Measurements from ENCODE around the gene FKBP2. TPM values are rescaled to one million over a fixed set of nuclear protein-coding genes. Genes with fewer than 3 reads are reported as not detected.

The FKBP2 gene
- total and polyA plus RNA-seq, 2 of the 13 experiments (the other 11 are each of a cell fraction or from before 2014, with no cell fraction given): 30.1 to 53.3 TPM

GRCh38 chr11:64230171-64230984 is 10.5 kb upstream of the FKBP2 start, which contains the start of gene DNAJC4 (continued):
- TF ChIP-seq ZNF646 (CRISPR knock-in tag; IDR thresholded peaks at IDR 0.05) (no peak; the same call in 1 of the 2 replicates), TAF1 (CRISPR knock-in tag; IDR thresholded peaks at IDR 0.05) (peak; percentile 65), SP1 (IDR thresholded peaks at IDR 0.05) (no peak), SP1 (CRISPR knock-in tag; IDR thresholded peaks at IDR 0.05) (peak; percentile 64), CREM (IDR thresholded peaks at IDR 0.05) (peak; percentile 64), CREM (CRISPR knock-in tag; IDR thresholded peaks at IDR 0.05) (no peak), FOSL2 (CRISPR knock-in tag; IDR thresholded peaks at IDR 0.05) (peak; percentile 24; the same call in 1 of the 2 replicates), SP2 (CRISPR knock-in tag; IDR thresholded peaks at IDR 0.05) (peak; percentile 55; the same call in 1 of the 2 replicates), ZNF878 (CRISPR knock-in tag; IDR thresholded peaks at IDR 0.05) (peak; percentile 37; the same call in 1 of the 2 replicates), MYPOP (CRISPR knock-in tag; IDR thresholded peaks at IDR 0.05) (peak; percentile 56; the same call in 1 of the 2 replicates), GATA4 (IDR thresholded peaks at IDR 0.05; ENCODE audit: borderline replicate concordance, low read depth) (0 out of 2 replicates have a peak, but pooled peaks have one; percentile 52), ZNF746 (CRISPR knock-in tag; IDR thresholded peaks at IDR 0.05) (0 out of 2 replicates have a peak, but pooled peaks have one; percentile 24), NRL (CRISPR knock-in tag; IDR thresholded peaks at IDR 0.05; ENCODE audit: borderline replicate concordance) (peak; percentile 87), NFYB (CRISPR knock-in tag; IDR thresholded peaks at IDR 0.05) (peak; percentile 76), ZNF501 (CRISPR knock-in tag; IDR thresholded peaks at IDR 0.05) (peak; percentile 76), YEATS4 (CRISPR knock-in tag; IDR thresholded peaks at IDR 0.05; ENCODE audit: borderline replicate concordance) (peak; percentile 34; the same call in 1 of the 2 replicates), STAT6 (CRISPR knock-in tag; IDR thresholded peaks at IDR 0.05; ENCODE audit: borderline replicate concordance) (peak; percentile 82; the same call in 1 of the 2 replicates), NR2C2 (CRISPR knock-in tag; IDR thresholded peaks at IDR 0.05; ENCODE audit: borderline replicate concordance) (0 out of 2 replicates have a peak, but pooled peaks have one; percentile 28)

All from HepG2 (cell line).